ENCODE results near the gene AGBL4.

DNA sequence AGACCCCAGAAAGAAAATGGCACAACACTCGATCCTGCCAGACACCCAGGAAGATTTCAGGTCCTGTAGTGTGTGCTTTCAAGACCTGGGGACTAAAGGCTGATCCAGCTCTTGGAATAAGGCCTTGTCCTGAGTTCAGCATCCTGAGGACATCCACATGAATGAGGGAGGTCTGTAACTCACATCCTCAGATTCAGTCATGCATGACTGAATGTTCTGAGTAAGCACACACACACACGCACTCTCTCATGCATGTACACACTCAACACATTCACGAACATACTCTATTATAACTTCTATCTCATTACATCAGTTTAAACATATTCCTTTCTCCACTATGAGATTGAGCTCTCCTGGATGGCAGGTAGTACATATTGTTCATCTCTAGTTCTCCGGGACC lies 973.7 kb downstream of the AGBL4 start:
- TF ChIP-seq, protein P1, sequence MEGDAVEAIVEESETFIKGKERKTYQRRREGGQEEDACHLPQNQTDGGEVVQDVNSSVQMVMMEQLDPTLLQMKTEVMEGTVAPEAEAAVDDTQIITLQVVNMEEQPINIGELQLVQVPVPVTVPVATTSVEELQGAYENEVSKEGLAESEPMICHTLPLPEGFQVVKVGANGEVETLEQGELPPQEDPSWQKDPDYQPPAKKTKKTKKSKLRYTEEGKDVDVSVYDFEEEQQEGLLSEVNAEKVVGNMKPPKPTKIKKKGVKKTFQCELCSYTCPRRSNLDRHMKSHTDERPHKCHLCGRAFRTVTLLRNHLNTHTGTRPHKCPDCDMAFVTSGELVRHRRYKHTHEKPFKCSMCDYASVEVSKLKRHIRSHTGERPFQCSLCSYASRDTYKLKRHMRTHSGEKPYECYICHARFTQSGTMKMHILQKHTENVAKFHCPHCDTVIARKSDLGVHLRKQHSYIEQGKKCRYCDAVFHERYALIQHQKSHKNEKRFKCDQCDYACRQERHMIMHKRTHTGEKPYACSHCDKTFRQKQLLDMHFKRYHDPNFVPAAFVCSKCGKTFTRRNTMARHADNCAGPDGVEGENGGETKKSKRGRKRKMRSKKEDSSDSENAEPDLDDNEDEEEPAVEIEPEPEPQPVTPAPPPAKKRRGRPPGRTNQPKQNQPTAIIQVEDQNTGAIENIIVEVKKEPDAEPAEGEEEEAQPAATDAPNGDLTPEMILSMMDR (IDR thresholded peaks at IDR 0.05): no peak
- TF ChIP-seq POLR2A (IDR thresholded peaks at IDR 0.05): no peak
- no peak for TF ChIP-seq POLR2AphosphoS5 (IDR thresholded peaks at IDR 0.05)
- no peak for TF ChIP-seq EP300 (IDR thresholded peaks at IDR 0.05)
